ENCODE measurements around the gene SNCAIP.

The SNCAIP gene

DNA sequence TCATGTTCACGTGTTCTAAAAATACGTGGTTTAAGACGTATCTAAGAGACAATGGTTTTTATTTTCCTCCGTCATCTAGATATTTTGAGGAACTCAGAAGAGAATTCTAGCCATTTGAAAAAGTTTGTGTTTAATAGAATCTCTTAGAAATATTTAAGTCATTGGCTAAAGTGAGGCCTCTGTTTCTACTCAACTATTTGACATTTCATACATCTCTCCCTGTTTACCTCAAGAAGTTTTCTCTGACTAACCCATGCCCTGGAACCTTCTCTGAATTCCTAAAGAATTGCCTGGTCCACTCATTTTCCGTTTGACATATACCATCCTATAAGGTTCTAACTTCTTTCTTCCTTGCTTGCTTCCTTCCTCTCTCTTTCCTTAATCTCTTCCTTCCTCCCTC lies 178.7 kb downstream of the SNCAIP start:
- TF ChIP-seq, protein P1, sequence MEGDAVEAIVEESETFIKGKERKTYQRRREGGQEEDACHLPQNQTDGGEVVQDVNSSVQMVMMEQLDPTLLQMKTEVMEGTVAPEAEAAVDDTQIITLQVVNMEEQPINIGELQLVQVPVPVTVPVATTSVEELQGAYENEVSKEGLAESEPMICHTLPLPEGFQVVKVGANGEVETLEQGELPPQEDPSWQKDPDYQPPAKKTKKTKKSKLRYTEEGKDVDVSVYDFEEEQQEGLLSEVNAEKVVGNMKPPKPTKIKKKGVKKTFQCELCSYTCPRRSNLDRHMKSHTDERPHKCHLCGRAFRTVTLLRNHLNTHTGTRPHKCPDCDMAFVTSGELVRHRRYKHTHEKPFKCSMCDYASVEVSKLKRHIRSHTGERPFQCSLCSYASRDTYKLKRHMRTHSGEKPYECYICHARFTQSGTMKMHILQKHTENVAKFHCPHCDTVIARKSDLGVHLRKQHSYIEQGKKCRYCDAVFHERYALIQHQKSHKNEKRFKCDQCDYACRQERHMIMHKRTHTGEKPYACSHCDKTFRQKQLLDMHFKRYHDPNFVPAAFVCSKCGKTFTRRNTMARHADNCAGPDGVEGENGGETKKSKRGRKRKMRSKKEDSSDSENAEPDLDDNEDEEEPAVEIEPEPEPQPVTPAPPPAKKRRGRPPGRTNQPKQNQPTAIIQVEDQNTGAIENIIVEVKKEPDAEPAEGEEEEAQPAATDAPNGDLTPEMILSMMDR (IDR thresholded peaks at IDR 0.05; ENCODE audit: low read depth, low read length), result no peak
- DNase-seq (ENCODE audit: extremely low read depth, low read depth), result no peak

DNA sequence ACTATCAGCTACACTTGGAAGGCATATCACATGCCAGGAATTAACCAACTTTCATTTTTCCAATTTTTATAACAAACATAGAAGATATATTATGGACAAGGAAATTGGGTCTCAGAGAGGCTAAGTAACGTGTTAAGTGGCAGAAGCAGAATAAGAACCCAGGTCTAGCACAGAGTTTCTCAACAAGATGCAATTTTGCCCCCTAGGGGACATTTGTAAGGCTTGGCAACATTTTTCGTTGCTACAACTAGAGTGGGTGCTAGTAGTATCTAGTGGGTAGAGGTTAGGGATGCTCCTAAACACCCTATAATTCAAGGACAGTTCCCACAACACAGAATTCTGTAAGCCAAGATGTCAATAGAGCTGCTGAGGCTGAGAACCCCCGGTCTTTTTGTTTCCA lies 180.6 kb downstream of the SNCAIP start:
- TF ChIP-seq, protein P1 (IDR thresholded peaks at IDR 0.05; ENCODE audit: low read depth, low read length), result peak; percentile 14
- no peak for DNase-seq (ENCODE audit: extremely low read depth, low read depth)

DNA sequence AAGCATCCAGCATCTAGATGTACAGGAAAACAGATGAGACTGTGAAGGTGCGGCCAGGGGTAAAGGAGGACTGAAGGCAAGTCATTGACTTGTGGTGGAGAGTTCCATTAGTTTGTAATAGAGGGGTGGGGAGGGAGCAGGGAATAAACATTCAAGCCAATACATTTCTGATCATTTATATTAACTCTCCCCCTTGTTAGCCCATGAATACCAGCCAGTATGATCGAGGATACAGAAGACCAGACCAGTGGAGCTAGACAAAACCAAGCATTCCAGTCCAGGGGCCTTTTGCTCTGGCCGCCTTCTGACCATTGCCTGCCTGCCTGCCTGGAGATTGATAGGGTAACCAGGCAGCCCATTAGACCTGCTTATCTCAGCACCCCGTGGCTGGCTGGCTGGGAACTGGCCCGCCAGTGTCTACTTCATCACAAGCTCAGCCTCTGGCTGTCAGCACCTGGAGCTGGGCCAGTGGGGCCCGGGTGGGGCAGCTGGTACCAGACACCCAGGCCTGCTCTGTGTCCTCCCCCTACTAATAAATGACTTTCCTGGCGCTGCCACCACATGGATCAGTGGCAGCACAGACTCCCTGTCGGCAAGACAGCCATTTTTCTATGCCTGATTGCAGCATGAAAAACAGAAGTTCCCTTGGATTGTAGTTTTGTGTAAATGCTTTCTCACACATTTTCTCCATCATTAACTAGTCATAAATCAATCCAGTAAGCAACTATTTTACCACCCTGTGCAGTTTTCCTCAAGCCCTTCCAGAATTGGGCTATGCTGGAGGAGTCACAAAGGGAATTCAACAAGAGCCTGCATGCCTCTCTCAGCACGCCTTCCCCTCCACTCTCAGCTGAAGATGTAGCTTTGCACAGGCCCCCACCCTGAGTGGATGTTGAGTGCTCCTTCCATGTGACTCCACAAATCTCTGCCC lies 181.3 kb downstream of the SNCAIP start:
- TF ChIP-seq, protein P1 (IDR thresholded peaks at IDR 0.05; ENCODE audit: low read depth, low read length), result no peak
- DNase-seq (ENCODE audit: extremely low read depth, low read depth), result no peak

DNA sequence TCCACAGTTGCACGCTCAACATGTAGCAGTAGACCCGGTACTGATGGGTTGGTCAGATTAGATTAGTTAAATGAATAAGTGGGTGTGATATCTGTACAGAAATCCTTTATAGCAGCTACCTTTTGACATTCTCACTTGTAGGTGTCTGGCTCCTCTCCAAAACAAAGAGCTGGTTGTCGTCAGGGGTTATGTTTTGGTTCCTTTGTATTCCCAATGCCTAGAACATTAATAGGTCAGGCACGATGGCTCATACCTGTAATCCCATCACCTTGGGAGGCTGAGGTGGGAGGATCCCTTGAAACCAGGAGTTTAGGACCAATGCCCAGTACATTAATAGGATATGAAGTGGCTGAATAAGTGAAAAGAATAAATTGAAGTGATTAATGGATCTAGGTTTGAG lies 182.1 kb downstream of the SNCAIP start:
- no peak for DNase-seq (ENCODE audit: extremely low read depth, low read depth)
- TF ChIP-seq, protein P1 (IDR thresholded peaks at IDR 0.05; ENCODE audit: low read depth, low read length), result no peak

DNA sequence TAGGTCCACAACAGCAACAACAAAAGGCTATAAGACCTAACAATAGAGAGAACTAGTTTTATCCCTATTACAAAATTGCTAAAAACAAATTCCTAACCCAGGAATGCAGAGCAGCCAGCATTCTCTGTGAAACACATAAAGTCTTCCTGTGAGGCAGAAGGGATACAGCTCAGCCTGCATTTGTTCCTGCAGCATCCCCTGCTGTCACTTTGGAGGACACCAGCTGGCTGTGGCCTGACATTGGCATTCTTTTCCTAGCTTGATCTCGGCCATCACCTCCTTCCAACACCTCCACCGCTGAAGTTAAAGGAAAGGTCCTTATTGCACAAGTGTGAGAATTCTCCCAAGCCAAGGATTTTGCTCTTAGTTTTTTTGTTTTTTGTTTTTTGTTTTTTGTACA lies 186.1 kb downstream of the SNCAIP start:
- TF ChIP-seq, protein P1 (IDR thresholded peaks at IDR 0.05; ENCODE audit: low read depth, low read length), result peak; percentile 62
- no peak for DNase-seq (ENCODE audit: extremely low read depth, low read depth)

DNA sequence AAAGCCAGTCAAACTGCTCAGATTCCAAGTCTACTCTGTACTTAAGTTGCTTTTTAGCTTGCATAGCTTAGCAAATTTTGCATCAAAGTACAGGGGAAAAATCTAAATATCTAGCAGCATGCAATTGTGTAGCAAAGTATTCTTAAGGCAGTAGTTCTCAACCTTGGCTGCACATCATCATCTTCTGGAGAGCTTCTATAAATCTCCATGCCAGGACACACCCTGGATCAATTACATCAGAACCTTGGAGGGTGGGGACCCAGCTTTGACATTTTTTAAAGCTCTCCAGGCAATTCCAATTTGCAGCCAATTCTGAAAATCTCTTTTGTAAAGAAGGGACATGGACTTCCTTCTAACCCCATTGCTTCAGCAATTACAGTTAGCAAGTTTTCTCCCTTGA lies 187.5 kb downstream of the SNCAIP start:
- TF ChIP-seq, protein P1 (IDR thresholded peaks at IDR 0.05; ENCODE audit: low read depth, low read length), result no peak
- DNase-seq (ENCODE audit: extremely low read depth, low read depth), result no peak

DNA sequence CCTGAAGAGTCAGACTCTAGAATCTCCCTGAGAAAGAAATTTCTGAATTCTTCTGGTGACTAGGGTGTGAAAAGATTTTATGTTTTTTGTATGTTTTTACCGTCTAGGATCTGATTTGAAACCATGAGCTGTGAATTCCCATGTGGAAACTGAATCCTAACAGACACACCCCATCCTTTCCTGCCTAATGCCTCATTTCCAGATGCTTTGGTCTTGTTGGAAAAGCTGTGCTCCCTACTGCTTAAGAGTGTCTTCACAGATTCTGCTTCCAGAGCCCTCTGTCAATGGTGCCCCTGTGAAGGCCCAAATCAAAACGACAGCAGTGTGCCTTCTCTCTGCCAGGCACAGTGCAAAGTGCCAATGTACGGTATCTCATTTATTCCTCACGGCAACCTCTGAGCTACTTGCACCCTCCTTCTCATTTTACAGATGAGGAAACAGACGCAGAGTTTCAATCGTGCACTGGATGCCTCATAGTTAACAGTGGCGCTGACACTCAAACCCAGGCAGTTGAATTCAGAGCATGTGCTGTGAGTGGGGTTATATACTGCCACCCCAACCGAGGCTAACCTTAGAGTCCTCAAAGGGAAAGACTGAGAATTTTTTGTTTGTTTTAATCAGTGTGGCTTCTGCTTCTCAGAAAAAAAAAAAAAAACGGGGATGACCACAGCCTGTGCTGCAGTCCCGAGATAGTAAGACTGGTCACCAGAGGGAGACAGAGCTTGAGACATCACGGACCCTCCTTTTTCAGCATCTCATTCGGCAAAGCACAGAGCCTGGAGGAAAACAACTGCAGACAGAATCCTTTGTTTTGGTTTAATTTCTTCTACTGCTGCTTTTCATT lies 188.4 kb downstream of the SNCAIP start:
- TF ChIP-seq, protein P1 (IDR thresholded peaks at IDR 0.05; ENCODE audit: low read depth, low read length), result peak; percentile 70
- no peak for DNase-seq (ENCODE audit: extremely low read depth, low read depth)

All from AG09319 (cell line).